DMS53 treated with DMSO at 0.1 percent for 48 hours (cell line): ENCODE data around the gene PLA2G4A.

Experiments
- DNase-seq: peaks from one replicate; lab custom pipeline; 2025; ENCODE audit not compliant: unreplicated experiment; lab: John Stamatoyannopoulos, UW

PLA2G4A gene

GRCh38 chr1:186828611-186829454 is at the start of gene PLA2G4A:
Gene PLA2G4A, plus strand, starts transcription at chr1:186828949. Its CDS starts 25,406 bp downstream, at chr1:186854355.
- DNase-seq: no peak

GRCh38 chr1:186780076-186780475 is 48.7 kb upstream of the PLA2G4A start:
- DNase-seq: no peak

GRCh38 chr1:186781730-186782129 is 47.0 kb upstream of the PLA2G4A start:
- no peak for DNase-seq

GRCh38 chr1:186782791-186783190 is 46.0 kb upstream of the PLA2G4A start:
- no peak for DNase-seq

- DNase-seq: no peak
These were observed 45.6 kb upstream of the PLA2G4A start for GRCh38 chr1:186783193-186783592.

GRCh38 chr1:186785503-186785902 is 43.2 kb upstream of the PLA2G4A start:
- no peak for DNase-seq

GRCh38 chr1:186790101-186790500 is 38.6 kb upstream of the PLA2G4A start:
- DNase-seq: no peak

- DNase-seq: no peak
These were observed 35.7 kb upstream of the PLA2G4A start for GRCh38 chr1:186792870-186793581.

- DNase-seq: peak; percentile 18
These were observed 35.2 kb upstream of the PLA2G4A start for GRCh38 chr1:186793582-186793927.

GRCh38 chr1:186798960-186799688 is 29.6 kb upstream of the PLA2G4A start:
- DNase-seq: peak; percentile 91

- DNase-seq: no peak
These were observed 29.1 kb upstream of the PLA2G4A start for GRCh38 chr1:186799689-186800054.

GRCh38 chr1:186802388-186802787 is 26.4 kb upstream of the PLA2G4A start:
- no peak for DNase-seq

GRCh38 chr1:186804679-186805078 is 24.1 kb upstream of the PLA2G4A start:
- DNase-seq: no peak

GRCh38 chr1:186806477-186806876 is 22.3 kb upstream of the PLA2G4A start:
- DNase-seq: peak; percentile 69

- DNase-seq: no peak
These were observed 21.6 kb upstream of the PLA2G4A start for GRCh38 chr1:186807163-186807562.

GRCh38 chr1:186811892-186812291 is 16.9 kb upstream of the PLA2G4A start:
- DNase-seq: no peak

- DNase-seq: no peak
These were observed 16.2 kb upstream of the PLA2G4A start for GRCh38 chr1:186812570-186812969.

- no peak for DNase-seq
These were observed 15.3 kb upstream of the PLA2G4A start for GRCh38 chr1:186813420-186813819.

GRCh38 chr1:186819126-186819525 is 9.6 kb upstream of the PLA2G4A start:
- no peak for DNase-seq

GRCh38 chr1:186819563-186819962 is 9.2 kb upstream of the PLA2G4A start:
- DNase-seq: no peak

GRCh38 chr1:186829686-186830587 is 1.2 kb downstream of the PLA2G4A start:
- DNase-seq: no peak
